ENCODE data around the gene MFAP3L.

MFAP3L gene

GRCh38 chr4:170035845-170036244 lies 9.7 kb upstream of the MFAP3L start:
- no peak for TF ChIP-seq CTCF (conservative IDR thresholded peaks at IDR 0.05)
- no peak overlapping the region for H3K27ac ChIP-seq

GRCh38 chr4:170035231-170035630 lies 9.0 kb upstream of the MFAP3L start:
- no peak for TF ChIP-seq CTCF (conservative IDR thresholded peaks at IDR 0.05)
- H3K27ac ChIP-seq, result no peak overlapping the region

GRCh38 chr4:170033999-170034398 lies 7.8 kb upstream of the MFAP3L start:
- H3K27ac ChIP-seq, result no peak overlapping the region
- no peak for TF ChIP-seq CTCF (conservative IDR thresholded peaks at IDR 0.05)

GRCh38 chr4:170030121-170030520 lies 3.9 kb upstream of the MFAP3L start:
- no peak for TF ChIP-seq CTCF (conservative IDR thresholded peaks at IDR 0.05)
- no peak overlapping the region for H3K27ac ChIP-seq

GRCh38 chr4:170027181-170027829 lies 1.1 kb upstream of the MFAP3L start:
- H3K27ac ChIP-seq, result peak overlapping the region; percentile 84
- TF ChIP-seq CTCF (conservative IDR thresholded peaks at IDR 0.05), result no peak

- peak overlapping the region; percentile 84 for H3K27ac ChIP-seq
- TF ChIP-seq CTCF (conservative IDR thresholded peaks at IDR 0.05), result no peak
These were observed 507 bp downstream of the MFAP3L start for GRCh38 chr4:170025523-170026252.

- TF ChIP-seq CTCF (conservative IDR thresholded peaks at IDR 0.05), result no peak
- no peak overlapping the region for H3K27ac ChIP-seq
These were observed 4.0 kb downstream of the MFAP3L start for GRCh38 chr4:170022211-170022610.
